OCI-LY7 (cell line): ENCODE data around the gene LAMA3.

Source experiments
- EZH2phosphoT487 ChIP-seq: fragments of 200-600 bp; sonication (generic); IDR thresholded peaks from 2 replicates; pipeline ENCODE4 v1.6.1; 2018; ENCODE audit warnings: low read depth, borderline replicate concordance, mild to moderate bottlenecking, mixed run types, antibody characterized with exemption, low read length, moderate library complexity, mixed read lengths
- TF ChIP-seq, protein P1 (sequence below): fragments of 200-600 bp; sonication (generic); conservative IDR thresholded peaks from 2 replicates; pipeline ENCODE4 v1.5.1; 2014; ENCODE audit warnings: mild to moderate bottlenecking, antibody characterized with exemption, low read length, moderate library complexity, mixed read lengths

DNA sequence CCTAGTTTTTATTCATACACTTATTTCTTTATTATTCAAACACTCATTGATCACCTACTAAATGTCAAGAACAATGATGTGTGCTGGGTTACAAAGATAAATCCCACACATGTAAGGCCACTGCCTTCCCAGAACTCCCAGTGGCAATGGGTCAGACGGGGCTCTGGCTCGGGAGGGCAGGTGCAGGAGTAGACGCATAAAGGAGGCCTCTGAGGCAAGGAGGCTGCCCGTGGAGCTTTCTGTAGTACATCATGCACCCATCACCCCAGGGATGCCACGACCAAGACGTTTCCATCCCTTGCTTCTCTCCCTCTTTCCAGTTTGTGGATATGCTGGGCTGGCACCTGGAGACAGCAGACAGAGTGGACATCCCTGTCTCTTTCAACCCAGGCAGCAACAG is 172.1 kb downstream of the LAMA3 start:
- TF ChIP-seq, protein P1, sequence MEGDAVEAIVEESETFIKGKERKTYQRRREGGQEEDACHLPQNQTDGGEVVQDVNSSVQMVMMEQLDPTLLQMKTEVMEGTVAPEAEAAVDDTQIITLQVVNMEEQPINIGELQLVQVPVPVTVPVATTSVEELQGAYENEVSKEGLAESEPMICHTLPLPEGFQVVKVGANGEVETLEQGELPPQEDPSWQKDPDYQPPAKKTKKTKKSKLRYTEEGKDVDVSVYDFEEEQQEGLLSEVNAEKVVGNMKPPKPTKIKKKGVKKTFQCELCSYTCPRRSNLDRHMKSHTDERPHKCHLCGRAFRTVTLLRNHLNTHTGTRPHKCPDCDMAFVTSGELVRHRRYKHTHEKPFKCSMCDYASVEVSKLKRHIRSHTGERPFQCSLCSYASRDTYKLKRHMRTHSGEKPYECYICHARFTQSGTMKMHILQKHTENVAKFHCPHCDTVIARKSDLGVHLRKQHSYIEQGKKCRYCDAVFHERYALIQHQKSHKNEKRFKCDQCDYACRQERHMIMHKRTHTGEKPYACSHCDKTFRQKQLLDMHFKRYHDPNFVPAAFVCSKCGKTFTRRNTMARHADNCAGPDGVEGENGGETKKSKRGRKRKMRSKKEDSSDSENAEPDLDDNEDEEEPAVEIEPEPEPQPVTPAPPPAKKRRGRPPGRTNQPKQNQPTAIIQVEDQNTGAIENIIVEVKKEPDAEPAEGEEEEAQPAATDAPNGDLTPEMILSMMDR, result no peak
- no peak for TF ChIP-seq EZH2phosphoT487
